ENCODE results near the gene ENKUR.

The ENKUR gene

DNA sequence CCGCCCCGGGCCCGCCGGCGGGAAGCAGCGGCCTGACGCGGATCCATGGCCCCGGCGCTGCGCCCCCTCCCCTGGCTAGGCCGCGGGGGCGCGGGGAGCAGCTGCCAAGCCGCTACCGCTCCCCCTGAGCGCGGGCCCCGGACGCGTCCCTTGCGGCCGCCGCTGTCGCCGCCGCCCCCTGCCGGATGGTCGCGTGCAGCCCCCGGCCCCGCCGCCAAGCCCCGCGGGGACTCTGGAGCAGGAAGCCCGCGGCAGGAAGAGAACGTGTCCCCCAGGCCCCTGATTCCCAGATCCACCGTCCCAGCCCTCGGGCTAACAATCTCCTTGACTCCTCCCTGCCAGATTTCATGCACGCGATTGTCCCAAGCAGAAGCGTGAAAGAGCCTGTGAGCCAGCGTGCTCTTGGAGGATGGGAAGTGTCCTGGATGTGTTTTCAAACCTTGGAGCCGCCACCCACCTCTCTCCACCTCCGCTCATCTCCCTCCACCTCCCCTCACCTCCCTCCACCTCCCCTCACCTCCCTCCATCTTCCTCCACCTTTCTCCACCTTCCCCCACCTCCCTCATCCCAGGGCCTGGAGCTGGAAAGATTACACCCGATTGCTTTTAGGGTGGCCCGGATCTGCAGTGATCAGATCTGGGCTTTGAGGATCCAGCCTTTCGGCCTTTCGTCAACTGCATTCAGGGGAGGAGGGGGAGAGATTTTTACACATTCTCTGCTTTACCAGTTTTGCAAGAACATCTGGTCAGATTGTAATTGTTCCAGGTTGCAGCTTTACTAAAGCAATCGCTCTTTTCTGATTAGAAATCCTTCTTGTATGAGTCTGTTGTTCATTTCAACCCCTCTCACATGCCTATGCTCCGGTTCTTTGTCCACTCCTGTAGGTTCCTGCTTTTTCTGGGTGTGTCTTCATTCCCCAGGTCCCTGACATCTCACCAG is 63.0 kb downstream of the ENKUR start:
- peak; percentile 67 for TF ChIP-seq CTCF (IDR thresholded peaks at IDR 0.05; ENCODE audit: borderline replicate concordance, control extremely low read depth, extremely low read depth, insufficient read depth, missing control alignments)
- DNase-seq (ENCODE audit: low spot score): no peak
- in situ Hi-C loops (cut with MboI; ENCODE audit: low sequenced_read_pairs, unreplicated experiment): no loop called here

- in situ Hi-C loops (cut with MboI; ENCODE audit: low sequenced_read_pairs, unreplicated experiment): no loop called here
- peak; percentile 74 for DNase-seq (ENCODE audit: low spot score)
- TF ChIP-seq CTCF (IDR thresholded peaks at IDR 0.05; ENCODE audit: borderline replicate concordance, control extremely low read depth, extremely low read depth, insufficient read depth, missing control alignments): peak; percentile 17
Observed at GRCh38 chr10:24952143-24952706, 63.7 kb downstream of the ENKUR start, which contains the start of gene PRTFDC1. Gene PRTFDC1, minus strand, starts transcription at chr10:24952606. Its CDS starts 31 bp downstream, at chr10:24952575.

DNA sequence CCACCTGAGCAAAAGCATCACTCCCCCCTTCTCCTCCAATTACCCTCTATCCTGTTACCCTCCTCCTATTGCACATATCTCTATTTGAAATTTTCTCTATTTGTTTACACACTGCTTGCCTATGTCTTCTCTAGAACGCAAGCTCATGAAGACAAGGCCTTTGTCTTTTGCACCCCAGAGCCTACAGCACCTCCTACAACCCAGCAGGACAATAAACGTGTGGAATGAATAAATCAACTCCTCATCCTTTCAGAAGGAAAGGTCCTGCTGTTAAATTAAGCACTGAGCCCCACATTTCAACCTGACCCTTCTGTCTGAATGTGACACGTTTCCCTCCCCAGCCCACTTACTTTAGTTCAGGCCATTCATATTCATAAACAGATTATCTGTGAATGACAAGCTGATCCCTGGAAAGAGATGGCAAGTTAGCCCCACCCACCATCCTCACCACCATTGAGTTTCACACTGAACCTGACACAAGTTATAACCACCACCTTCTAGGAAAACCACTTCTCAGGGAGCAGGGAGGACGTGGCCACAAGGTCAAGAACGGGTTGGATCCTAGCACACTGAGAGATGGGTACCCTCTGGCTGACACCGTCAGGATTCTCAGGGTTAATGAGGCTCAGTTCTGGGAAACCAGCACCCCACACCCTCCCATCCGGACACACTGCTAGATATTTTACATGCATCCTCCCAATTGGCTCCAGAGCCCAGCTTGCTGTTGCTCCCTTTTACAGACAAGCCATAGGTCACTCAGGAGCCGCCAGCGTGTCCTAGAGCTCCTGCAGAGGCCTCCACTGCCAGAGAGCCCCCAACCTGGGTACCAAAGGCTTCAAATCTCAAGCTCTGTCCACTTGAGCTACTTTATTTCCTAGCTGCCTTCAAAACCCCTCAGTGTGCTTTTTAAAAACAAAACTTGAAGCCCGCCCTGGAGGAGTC is 64.5 kb downstream of the ENKUR start:
- in situ Hi-C loops (cut with MboI; ENCODE audit: low sequenced_read_pairs, unreplicated experiment): no loop called here
- DNase-seq (ENCODE audit: low spot score): no peak
- TF ChIP-seq CTCF (IDR thresholded peaks at IDR 0.05; ENCODE audit: borderline replicate concordance, control extremely low read depth, extremely low read depth, insufficient read depth, missing control alignments): no peak

GRCh38 chr10:24950439-24950838 is 65.5 kb downstream of the ENKUR start:
- in situ Hi-C loops (cut with MboI; ENCODE audit: low sequenced_read_pairs, unreplicated experiment): no loop called here
- DNase-seq (ENCODE audit: low spot score): no peak
- no peak for TF ChIP-seq CTCF (IDR thresholded peaks at IDR 0.05; ENCODE audit: borderline replicate concordance, control extremely low read depth, extremely low read depth, insufficient read depth, missing control alignments)

DNA sequence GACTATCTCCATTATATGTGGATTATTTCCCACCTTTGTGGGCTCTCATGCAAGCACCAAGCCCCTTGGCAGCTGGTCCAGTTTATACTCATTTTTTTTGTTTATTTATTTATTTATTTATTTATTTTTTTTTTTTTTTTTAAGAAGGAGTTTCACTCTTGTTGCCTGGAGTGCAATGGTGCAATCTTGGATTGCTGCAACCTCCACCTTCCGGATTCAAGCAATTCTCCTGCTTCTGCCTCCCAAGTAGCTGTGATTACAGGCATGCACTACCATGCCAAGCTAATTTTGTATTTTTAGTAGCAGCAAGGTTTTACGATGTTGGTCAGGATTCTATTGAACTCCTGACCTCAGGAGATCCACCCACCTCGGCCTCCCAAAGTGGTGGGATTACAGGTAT is 66.3 kb downstream of the ENKUR start:
- in situ Hi-C loops (cut with MboI; ENCODE audit: low sequenced_read_pairs, unreplicated experiment): no loop called here
- DNase-seq (ENCODE audit: low spot score): no peak
- no peak for TF ChIP-seq CTCF (IDR thresholded peaks at IDR 0.05; ENCODE audit: borderline replicate concordance, control extremely low read depth, extremely low read depth, insufficient read depth, missing control alignments)
